Measurements from ENCODE around the gene CPLANE1.
"Not testable (repeated sequence)": the region's sequence is repeated elsewhere in the genome, so short reads cannot be mapped to it uniquely, and the experiment has no call there.

The CPLANE1 gene

GRCh38 chr5:37112383-37112991 lies 136.7 kb downstream of the CPLANE1 start:
- no peak for DNase-seq

GRCh38 chr5:37111426-37112382 lies 137.5 kb downstream of the CPLANE1 start:
- no peak for DNase-seq

GRCh38 chr5:37110135-37110534 lies 139.0 kb downstream of the CPLANE1 start:
- no peak for DNase-seq

- no peak for DNase-seq
These were observed 139.8 kb downstream of the CPLANE1 start for GRCh38 chr5:37109338-37109737.

- no peak for DNase-seq
These were observed 145.9 kb downstream of the CPLANE1 start for GRCh38 chr5:37103302-37103701.

GRCh38 chr5:37099267-37099666 lies 149.9 kb downstream of the CPLANE1 start:
- not testable (repeated sequence) for DNase-seq

- DNase-seq = not testable (repeated sequence)
These were observed 155.4 kb downstream of the CPLANE1 start for GRCh38 chr5:37093795-37094194.

- no peak for DNase-seq
These were observed 158.4 kb downstream of the CPLANE1 start for GRCh38 chr5:37090781-37091180.

- no peak for DNase-seq
These were observed 159.0 kb downstream of the CPLANE1 start for GRCh38 chr5:37090123-37090726.

- no peak for DNase-seq
These were observed 161.2 kb downstream of the CPLANE1 start for GRCh38 chr5:37088009-37088408.

- DNase-seq = no peak
These were observed 162.6 kb downstream of the CPLANE1 start for GRCh38 chr5:37086466-37087173.

GRCh38 chr5:37086026-37086425 lies 163.2 kb downstream of the CPLANE1 start:
- DNase-seq = not testable (repeated sequence)

GRCh38 chr5:37082977-37083376 lies 166.2 kb downstream of the CPLANE1 start:
- not testable (repeated sequence) for DNase-seq

- DNase-seq = no peak
These were observed 168.5 kb downstream of the CPLANE1 start for GRCh38 chr5:37080697-37081096.

GRCh38 chr5:37077146-37077545 lies 172.0 kb downstream of the CPLANE1 start:
- DNase-seq = no peak

GRCh38 chr5:37075399-37075950 lies 173.7 kb downstream of the CPLANE1 start:
- no peak for DNase-seq

- no peak for DNase-seq
These were observed 177.1 kb downstream of the CPLANE1 start for GRCh38 chr5:37071901-37072581.

- DNase-seq = no peak
These were observed 177.7 kb downstream of the CPLANE1 start for GRCh38 chr5:37071487-37071886.

- DNase-seq = no peak
These were observed 184.7 kb downstream of the CPLANE1 start for GRCh38 chr5:37064442-37064841.

GRCh38 chr5:37063739-37064138 lies 185.4 kb downstream of the CPLANE1 start:
- DNase-seq = no peak

GRCh38 chr5:37060030-37060429 lies 189.1 kb downstream of the CPLANE1 start:
- DNase-seq = no peak

GRCh38 chr5:37056762-37057161 lies 192.4 kb downstream of the CPLANE1 start:
- no peak for DNase-seq

Data from stimulated activated CD8-positive, alpha-beta memory T cell treated with anti-CD3 and anti-CD28 coated beads, Interleukin-4, amount 100 ng/mL, for 48 hours (primary cell).